ENCODE results near the gene UBTF. TPM values are rescaled to one million over a fixed set of nuclear protein-coding genes. Genes with fewer than 3 reads are reported as not detected.

UBTF gene
- total RNA-seq, 2 donors from 2014 or later: 42.6 to 59.7 TPM

GRCh38 chr17:44184212-44184810 lies 35.2 kb downstream of the UBTF start:
- intact Hi-C loops (cut with DNase I): no loop called here
- DNase-seq (ENCODE audit: low spot score): no peak

DNA sequence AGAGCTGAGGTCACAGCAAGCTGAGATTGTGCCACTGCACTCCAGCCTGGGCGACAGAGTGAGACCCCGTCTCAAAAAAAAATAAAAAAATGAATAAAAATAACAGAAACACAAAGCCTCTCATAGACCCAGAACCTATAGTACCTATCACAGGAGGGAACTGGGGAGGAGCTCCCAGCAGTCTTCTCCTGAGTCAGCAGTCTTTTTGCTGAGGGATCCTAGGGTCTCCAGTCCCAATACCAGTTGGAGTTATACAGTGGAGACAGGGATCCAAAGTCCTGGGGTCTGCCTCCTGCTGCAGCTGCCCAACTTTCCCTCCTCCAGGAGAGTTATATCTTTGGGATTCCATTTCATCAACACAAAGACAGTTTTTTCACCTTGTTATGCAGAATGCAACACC lies 36.5 kb downstream of the UBTF start:
- DNase-seq (ENCODE audit: low spot score): no peak
- intact Hi-C loops (cut with DNase I): no loop called here

GRCh38 chr17:44178133-44178532 lies 41.3 kb downstream of the UBTF start:
- intact Hi-C loops (cut with DNase I): no loop called here
- no peak for DNase-seq (ENCODE audit: low spot score)

DNA sequence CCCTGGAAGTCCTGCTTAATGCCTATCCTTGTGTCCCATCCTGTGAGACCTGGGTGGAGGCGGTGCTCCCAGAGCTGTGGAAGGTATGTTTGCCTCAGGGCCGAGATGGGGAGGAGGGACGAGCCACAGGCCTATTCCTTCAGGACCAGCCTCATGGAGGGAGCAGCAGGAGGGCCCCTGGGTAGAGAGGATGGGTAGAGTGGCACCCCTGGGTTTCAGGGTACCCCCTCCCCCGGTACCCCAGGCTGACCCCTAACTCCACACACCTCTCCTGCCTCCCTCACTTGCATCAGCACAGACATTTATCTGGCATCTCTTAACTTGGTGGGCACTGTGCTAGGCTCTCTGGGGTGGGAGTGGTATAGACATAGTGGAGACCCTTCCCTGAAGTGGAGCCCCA lies 41.8 kb downstream of the UBTF start:
- intact Hi-C loops (cut with DNase I): no loop called here
- DNase-seq (ENCODE audit: low spot score): no peak

- DNase-seq (ENCODE audit: low spot score): no peak
- intact Hi-C loops (cut with DNase I): no loop called here
Measured at GRCh38 chr17:44176671-44177501, 42.6 kb downstream of the UBTF start.

- intact Hi-C loops (cut with DNase I): no loop called here
- no peak for DNase-seq (ENCODE audit: low spot score)
Measured at GRCh38 chr17:44176257-44176656, 43.2 kb downstream of the UBTF start.

GRCh38 chr17:44174427-44174826 lies 45.0 kb downstream of the UBTF start:
- intact Hi-C loops (cut with DNase I): no loop called here
- DNase-seq (ENCODE audit: low spot score): no peak

- intact Hi-C loops (cut with DNase I): loop anchor here in 1 of 2 donors (2.0 kb wide), 1 partner anchor 29 kb away; no protein-coding TSS in a partner anchor
- no peak for DNase-seq (ENCODE audit: low spot score)
Measured at GRCh38 chr17:44171931-44172455, 47.5 kb downstream of the UBTF start.

DNA sequence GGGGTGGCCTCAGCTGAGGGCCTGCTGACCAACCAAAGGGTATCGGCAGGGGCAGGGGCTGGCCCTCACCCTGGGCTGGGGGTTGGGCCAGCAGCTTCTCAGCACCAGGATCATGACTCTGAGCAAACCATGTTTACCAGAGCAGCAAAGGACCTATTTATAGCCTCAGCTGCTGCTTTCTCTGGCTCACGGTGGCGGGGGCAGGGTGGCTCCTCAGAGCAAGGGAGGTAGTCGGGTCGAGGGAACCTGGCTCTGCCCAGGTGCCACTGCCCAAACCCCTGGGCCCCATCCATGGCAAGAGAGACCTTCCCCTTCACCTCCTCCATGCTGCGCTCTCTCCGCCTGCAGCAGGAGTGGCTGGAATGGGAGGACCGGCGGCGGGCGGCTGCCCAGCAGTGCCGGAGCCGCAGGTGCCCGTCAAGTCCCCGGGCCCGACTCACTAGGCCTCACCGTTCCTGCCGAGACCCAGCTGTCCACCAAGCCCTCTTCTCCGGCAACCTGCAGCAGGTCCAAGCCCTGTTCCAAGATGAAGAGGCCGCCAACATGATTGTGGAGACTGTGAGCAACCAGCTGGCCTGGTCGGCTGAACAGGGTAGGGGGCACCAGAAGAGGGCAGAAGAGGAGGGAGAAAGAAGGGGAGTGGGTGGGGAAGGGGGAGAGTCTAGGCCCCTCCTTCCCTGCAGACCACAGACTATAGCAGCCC lies 48.8 kb downstream of the UBTF start, which contains the start of gene ASB16:
ASB16 (plus strand) TSS at position 206 of the 703 bp plus-strand sequence; CDS start at position 292, 86 bp downstream.
- no peak for DNase-seq (ENCODE audit: low spot score)
- intact Hi-C loops (cut with DNase I): no loop called here

DNA sequence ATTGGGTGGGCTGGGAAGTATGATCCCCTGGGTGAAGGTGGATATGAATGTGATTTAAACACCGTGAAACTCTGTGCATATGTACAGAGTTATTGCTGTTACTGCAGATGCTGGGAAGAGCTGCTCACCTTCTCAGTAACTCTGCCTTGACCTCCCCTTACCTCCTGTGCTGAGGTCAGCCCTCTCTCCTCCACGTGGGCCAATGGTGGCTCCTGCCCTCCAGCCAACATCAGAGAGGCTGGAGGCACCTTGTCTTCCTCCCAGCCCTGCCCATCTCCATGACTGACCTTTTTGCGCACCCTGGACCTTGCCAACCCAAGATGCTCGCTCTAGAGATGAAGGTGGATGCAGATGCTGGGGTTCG lies 49.4 kb downstream of the UBTF start:
- intact Hi-C loops (cut with DNase I): no loop called here
- no peak for DNase-seq (ENCODE audit: low spot score)

- intact Hi-C loops (cut with DNase I): loop anchor here in 1 of 2 donors (10.0 kb wide), 1 partner anchor 223 kb away; the partner anchor contains the start of gene PPY
- DNase-seq (ENCODE audit: low spot score): no peak
Measured at GRCh38 chr17:44167181-44167861, 52.2 kb downstream of the UBTF start.

- intact Hi-C loops (cut with DNase I): loop anchor here in 1 of 2 donors (10.0 kb wide), 1 partner anchor 220 kb away; the partner anchor contains the start of gene PPY
Measured at GRCh38 chr17:44164476-44164875, 55.0 kb downstream of the UBTF start.

GRCh38 chr17:44159519-44160210 lies 59.8 kb downstream of the UBTF start:
- intact Hi-C loops (cut with DNase I): loop anchor here in 1 of 2 donors (10.0 kb wide), 1 partner anchor 215 kb away; the partner anchor contains the start of gene PPY
- no peak for DNase-seq (ENCODE audit: low spot score)

More at GRCh38 chr17:44164476-44164875, 55.0 kb downstream of the UBTF start:
- no peak for DNase-seq (ENCODE audit: low spot score)

DNA sequence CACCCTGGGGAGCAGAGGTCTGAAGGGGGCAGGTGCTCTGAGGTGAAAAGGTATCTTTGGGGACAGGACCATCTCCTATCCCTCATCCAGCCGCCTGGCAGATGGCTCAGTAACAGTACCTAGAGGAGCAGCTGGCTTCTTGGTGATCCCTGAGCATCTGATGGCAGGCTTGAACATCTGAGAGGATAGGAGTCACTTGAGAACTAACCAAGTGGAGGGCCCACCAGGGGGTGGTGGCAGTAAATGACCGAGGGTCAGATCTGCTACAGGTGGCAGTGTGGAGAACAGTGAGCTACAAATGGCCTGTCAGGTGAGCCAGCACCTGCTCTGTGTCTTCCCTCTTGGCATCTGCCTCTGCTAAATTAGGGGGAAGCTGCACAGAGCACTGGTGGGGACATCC lies 64.0 kb downstream of the UBTF start:
- no peak for DNase-seq (ENCODE audit: low spot score)
- intact Hi-C loops (cut with DNase I): no loop called here

Small RNA genes within 50 kb of the gene (microRNA-seq; reads per million reads assigned to microRNA genes)
- 0 reads per million in 2 donors for gene MIR6782 (ENCODE audit: borderline microRNAs expressed in 2 of 2)

Other genes starting within 250 kb of the UBTF start
- gene NAGS, start 215.1 kb downstream of the UBTF start, total RNA-seq: 1 to 10 TPM in 1 of 2 donors, under 1 TPM in 1; 0.86 to 1.2 TPM
- 10 to 100 TPM; 12.9 to 14.8 TPM for gene TMEM101, start 204.7 kb downstream of the UBTF start, total RNA-seq
- 10 to 100 TPM; 37.5 to 38.2 TPM for gene LSM12, start 153.0 kb downstream of the UBTF start, total RNA-seq
- gene G6PC3, start 148.9 kb downstream of the UBTF start, total RNA-seq: 10 to 100 TPM; 40.3 to 41.4 TPM
- 10 to 100 TPM; 28.5 to 51.7 TPM for gene HDAC5, start 96.0 kb downstream of the UBTF start, total RNA-seq
- gene HROB, start 77.7 kb downstream of the UBTF start, total RNA-seq: 1 to 10 TPM in 1 of 2 donors, under 1 TPM in 1; 0.65 to 1.2 TPM
- gene ASB16, start 49.0 kb downstream of the UBTF start, total RNA-seq: 1 to 10 TPM in 1 of 2 donors, under 1 TPM in 1; 0.19 to 1.5 TPM
- 10 to 100 TPM; 26.3 to 31.2 TPM for gene TMUB2, start 32.7 kb downstream of the UBTF start, total RNA-seq
- gene ATXN7L3, start 19.8 kb downstream of the UBTF start, total RNA-seq: 10 to 100 TPM; 49.2 to 61.9 TPM
- gene SLC4A1, start 48.5 kb upstream of the UBTF start, total RNA-seq: 1 to 10 TPM; 1.5 to 4.2 TPM
- under 1 TPM in 1 of 2 donors, not detected in 1; 0.83 TPM for gene RUNDC3A, start 88.9 kb upstream of the UBTF start, total RNA-seq
- gene SLC25A39, start 105.1 kb upstream of the UBTF start, total RNA-seq: 10 to 100 TPM; 47.0 to 56.9 TPM
- gene GRN, start 125.6 kb upstream of the UBTF start, total RNA-seq: 100 to 1,000 TPM; 149 to 261 TPM
- gene FAM171A2, start 144.2 kb upstream of the UBTF start, total RNA-seq: under 1 TPM; 0.43 to 0.69 TPM
- gene ITGA2B, start 170.0 kb upstream of the UBTF start, total RNA-seq: 1 to 10 TPM; 1.4 to 2.0 TPM